Liver (tissue), 9 donors: ENCODE measurements around the gene LMX1B. TPM values are rescaled to one million over a fixed set of nuclear protein-coding genes. Genes with fewer than 3 reads are reported as not detected.

ENCODE experiments used
- DNase-seq: peaks from one replicate; pipeline ENCODE4 v3.0.0-alpha.2; 2017; ENCODE audit warnings: low spot score
- H3K27ac ChIP-seq, 2 donors: one replicate each; pipeline ENCODE4 v1.7.0; 2013; ENCODE audit warnings: inconsistent platforms in 2 of 2, low read length in 2 of 2, control low read depth in 1 of 2, low read depth in 1 of 2, mild to moderate bottlenecking in 1 of 2
- H3K27me3 ChIP-seq, 4 donors: one replicate each; pipeline versions ENCODE4 v1.6.1 to v1.7.0; 2013; ENCODE audit warnings: low read length in 3 of 4, inconsistent platforms in 1 of 4, mild to moderate bottlenecking in 1 of 4, moderate library complexity in 1 of 4; ENCODE audit not compliant: control insufficient read depth in 4 of 4, insufficient read depth in 4 of 4
- H3K36me3 ChIP-seq, 4 donors: one replicate each; pipeline versions ENCODE4 v1.6.1 to v1.7.0; 2013; ENCODE audit warnings: low read length in 3 of 4, mild to moderate bottlenecking in 3 of 4, low read depth in 1 of 4, moderate library complexity in 1 of 4; ENCODE audit not compliant: control insufficient read depth in 4 of 4, insufficient read depth in 3 of 4
- H3K4me1 ChIP-seq, 4 donors: one replicate each; pipeline versions ENCODE4 v1.6.1 to v1.7.0; 2013; ENCODE audit warnings: low read length in 3 of 4, mild to moderate bottlenecking in 3 of 4, moderate library complexity in 1 of 4; ENCODE audit not compliant: control insufficient read depth in 4 of 4, insufficient read depth in 4 of 4
- H3K4me3 ChIP-seq, 3 donors: one replicate each; pipeline versions ENCODE4 v1.6.1 to v1.7.0; 2013; ENCODE audit warnings: low read length in 3 of 3, control low read depth in 1 of 3, low read depth in 1 of 3, mild to moderate bottlenecking in 1 of 3
- H3K9ac ChIP-seq, 2 donors: one replicate each; pipeline ENCODE4 v1.7.0; 2013; ENCODE audit warnings: low read length in 2 of 2, mild to moderate bottlenecking in 2 of 2, moderate library complexity in 2 of 2, control low read depth in 1 of 2, low read depth in 1 of 2
- H3K9me3 ChIP-seq, 4 donors: one replicate each; pipeline versions ENCODE4 v1.6.1 to v1.7.0; 2013; ENCODE audit warnings: low read length in 3 of 4; ENCODE audit not compliant: control insufficient read depth in 4 of 4
- ATF3 ChIP-seq: IDR thresholded peaks from 2 replicates; pipeline ENCODE4 v1.6.1; 2016; ENCODE audit warnings: antibody characterized with exemption
- CTCF ChIP-seq: fragments of 150-350 bp; IDR thresholded peaks from 2 replicates; pipeline ENCODE4 v1.5.1; 2017; ENCODE audit warnings: improper control_type of control experiment, low read depth, low read length; ENCODE audit not compliant: missing input control
- EGR1 ChIP-seq, 2 donors: IDR thresholded peaks; 2 replicates each; pipeline ENCODE4 v1.6.1; 2016 to 2018; ENCODE audit warnings: antibody characterized with exemption in 2 of 2, low read depth in 2 of 2
- FOXA1 ChIP-seq: IDR thresholded peaks from 2 replicates; pipeline ENCODE4 v1.6.1; 2016; ENCODE audit warnings: antibody characterized with exemption
- FOXA2 ChIP-seq: IDR thresholded peaks from 2 replicates; pipeline ENCODE4 v1.6.1; 2016; ENCODE audit warnings: antibody characterized with exemption
- GABPA ChIP-seq, 2 donors: IDR thresholded peaks in 1 of 2; conservative IDR thresholded peaks in 1 of 2; 2 replicates each; pipeline ENCODE4 v1.6.1; 2016; ENCODE audit warnings: antibody characterized with exemption in 2 of 2, mild to moderate bottlenecking in 1 of 2, moderate library complexity in 1 of 2
- HNF4G ChIP-seq: IDR thresholded peaks from 2 replicates; pipeline ENCODE4 v1.6.1; 2016; ENCODE audit warnings: antibody characterized with exemption
- JUND ChIP-seq, 2 donors: IDR thresholded peaks; 2 replicates each; pipeline ENCODE4 v1.6.1; 2016; ENCODE audit warnings: antibody characterized with exemption in 2 of 2
- MAX ChIP-seq: IDR thresholded peaks from 2 replicates; pipeline ENCODE4 v1.6.1; 2016; ENCODE audit warnings: antibody characterized with exemption
- NR2F2 ChIP-seq: IDR thresholded peaks from 2 replicates; pipeline ENCODE4 v1.6.1; 2016; ENCODE audit warnings: antibody characterized with exemption
- RAD21 ChIP-seq, 2 donors: IDR thresholded peaks; 2 replicates each; pipeline ENCODE4 v1.6.1; 2016; ENCODE audit warnings: antibody characterized with exemption in 2 of 2, mild to moderate bottlenecking in 2 of 2
- REST ChIP-seq: IDR thresholded peaks from 2 replicates; pipeline ENCODE4 v1.6.1; 2016; ENCODE audit warnings: antibody characterized with exemption, mild to moderate bottlenecking
- RXRA ChIP-seq, 2 donors: IDR thresholded peaks; 2 replicates each; pipeline ENCODE4 v1.6.1; 2017 to 2018; ENCODE audit warnings: antibody characterized with exemption in 2 of 2, mild to moderate bottlenecking in 1 of 2
- SP1 ChIP-seq: IDR thresholded peaks from 2 replicates; pipeline ENCODE4 v1.6.1; 2018; ENCODE audit warnings: antibody characterized with exemption, mild to moderate bottlenecking
- TAF1 ChIP-seq: conservative IDR thresholded peaks from 2 replicates; pipeline ENCODE4 v1.6.1; 2016; ENCODE audit warnings: antibody characterized with exemption, mild to moderate bottlenecking
- YY1 ChIP-seq: IDR thresholded peaks from 2 replicates; pipeline ENCODE4 v1.6.1; 2016; ENCODE audit warnings: antibody characterized with exemption, mild to moderate bottlenecking
- ZBTB33 ChIP-seq: IDR thresholded peaks from 2 replicates; pipeline ENCODE4 v1.6.1; 2016; ENCODE audit warnings: antibody characterized with exemption
- WGBS: extraction: QIAGEN DNeasy Blood & Tissue Kit; methylation state at CpG from one replicate; pipeline ENCODE4 v1.1.7; 2013; 5-methylcytosine and 5-hydroxymethylcytosine counted together
- polyA plus RNA-seq, 2 donors: library from polyadenylated mRNA; stranded (reverse) in 1 of 2; unstranded in 1 of 2; fragments of 200-250 nt in 1 of 2; fragments of >200 nt in 1 of 2; fragmentation: Nextera tagmentation in 1 of 2; extraction: Ambion mirVana in 1 of 2; gene quantifications; one replicate each; pipeline versions ENCODE4 v1.2.1 to v1.2.3, GENCODE V29; 2013 to 2015
- total RNA-seq, 2 donors: library from RNA; depleted of rRNA; stranded (reverse); fragments of >200 nt; gene quantifications; one replicate each; pipeline ENCODE4 v1.2.3, GENCODE V29; 2014
- donor health status: healthy.
- donor health status: healthy.
- donor health status: healthy.
- donor health status: healthy.
- donor health status: healthy.

The LMX1B gene
- total and polyA plus RNA-seq, 4 donors, result not detected

- H3K4me1 ChIP-seq, result peaks cover 3 to 45% (median 25%) of the 10 kb centered on the region in 4 donors
- TF ChIP-seq HNF4G (no peak), CTCF (no peak), JUND (IDR thresholded peaks at IDR 0.05) (no peak), NR2F2 (no peak), EGR1 (IDR thresholded peaks at IDR 0.05; ENCODE audit: low read depth in 2 of 2) (no peak), SP1 (no peak), MAX (no peak), RAD21 (IDR thresholded peaks at IDR 0.05) (no peak), ATF3 (no peak), TAF1 (no peak), FOXA1 (no peak)
- 17% methylated on average over 23 of the region's 23 CpGs for WGBS
- no peak overlapping the region for H3K27ac ChIP-seq
- H3K9me3 ChIP-seq, result no peaks in the 10 kb centered on the region
- H3K9ac ChIP-seq, result no peak overlapping the region
- no peak overlapping the region for H3K4me3 ChIP-seq
- peaks cover 4 to 22% (median 15%) of the 10 kb centered on the region in 4 donors for H3K27me3 ChIP-seq
- no peak for DNase-seq
- no peaks in the 10 kb centered on the region for H3K36me3 ChIP-seq
Observed at GRCh38 chr9:126609711-126610388, 3.9 kb upstream of the LMX1B start.

- no peak for TF ChIP-seq JUND (IDR thresholded peaks at IDR 0.05)
- TF ChIP-seq NR2F2, result no peak
- no peak for TF ChIP-seq YY1
- no peak for TF ChIP-seq FOXA1
- no peak for TF ChIP-seq REST
- no peak for TF ChIP-seq GABPA (IDR thresholded peaks at IDR 0.05 in 1 of 2, conservative IDR thresholded peaks at IDR 0.05 in 1 of 2)
- TF ChIP-seq ZBTB33, result no peak
- no peak for TF ChIP-seq HNF4G
- TF ChIP-seq FOXA2, result no peak
- TF ChIP-seq SP1, result no peak
- no peak for TF ChIP-seq MAX
- TF ChIP-seq RXRA (IDR thresholded peaks at IDR 0.05), result no peak
- no peak for TF ChIP-seq TAF1
- TF ChIP-seq RAD21 (IDR thresholded peaks at IDR 0.05), result no peak
- Histone ChIP-seq H3K4me3 (no peak overlapping the region), H3K36me3 (no peaks in the 10 kb centered on the region), H3K9ac (no peak overlapping the region), H3K27me3 (peaks cover 4 to 35% (median 15%) of the 10 kb centered on the region in 4 donors), H3K27ac (no peak overlapping the region), H3K4me1 (peaks cover 7 to 53% (median 30%) of the 10 kb centered on the region in 4 donors), H3K9me3 (no peaks in the 10 kb centered on the region)
- WGBS, result 4% methylated on average over 25 of the region's 25 CpGs
- DNase-seq, result no peak
Observed at GRCh38 chr9:126611193-126611591, 2.5 kb upstream of the LMX1B start.
